Activated CD8-positive, alpha-beta T cell treated with anti-CD3 and anti-CD28 coated beads for 36 hours (primary cell): Measurements from ENCODE around the gene SLC35C1. TPM values are rescaled to one million over a fixed set of nuclear protein-coding genes. Genes with fewer than 3 reads are reported as not detected.

Source experiments
- ATAC-seq: fragments of 200-7000 bp; cut with Tn5 transposase; one replicate; pipeline ENCODE4 v1.10.0; 2021; ENCODE audit warnings: mild to moderate bottlenecking, moderate library complexity
- CTCF ChIA-PET: fragments of 350-600 bp; sonication (Branson Sonifier 250); formaldehyde crosslinking; loops from one replicate; lab custom pipeline; 2021; ENCODE audit warnings: antibody characterized with exemption; lab: Charles Lee
- POLR2A ChIA-PET: fragments of 350-600 bp; sonication (Branson Sonifier 250); formaldehyde crosslinking; loops from one replicate; lab custom pipeline; 2021; ENCODE audit warnings: antibody characterized with exemption; lab: Charles Lee
- DNase-seq: peaks from one replicate; pipeline ENCODE4 v3.0.0-alpha.2; 2020
- H3K27ac Mint-ChIP-seq: one replicate; pipeline ENCODE4 v1.8.0; 2021; ENCODE audit warnings: mild to moderate bottlenecking, mixed read lengths
- H3K27me3 Mint-ChIP-seq: one replicate; pipeline ENCODE4 v1.8.0; 2021; ENCODE audit warnings: mixed read lengths
- H3K36me3 Mint-ChIP-seq: one replicate; pipeline ENCODE4 v1.8.0; 2021; ENCODE audit warnings: low read depth, mixed read lengths
- H3K4me1 Mint-ChIP-seq: one replicate; pipeline ENCODE4 v1.8.0; 2021; ENCODE audit warnings: low read depth, mixed read lengths
- H3K4me3 Mint-ChIP-seq: one replicate; pipeline ENCODE4 v1.8.0; 2021; ENCODE audit warnings: mild to moderate bottlenecking, moderate library complexity, mixed read lengths
- H3K9me3 Mint-ChIP-seq: one replicate; pipeline ENCODE4 v1.8.0; 2021; ENCODE audit warnings: mixed read lengths
- intact Hi-C: fragments of 100-400 bp; cut with micrococcal nuclease; formaldehyde crosslinking; loops from one replicate; pipeline ENCODE4 v1.10.0; 2022
- total RNA-seq, 2 experiments: library from RNA; stranded (reverse); gene quantifications; one replicate each; pipeline ENCODE4 v1.2.3, GENCODE V29; 2021
- TF ChIP-seq, protein P1 (sequence below): fragments of 200-600 bp; IDR thresholded peaks from one replicate; pipeline ENCODE4 v1.8.0; 2022; ENCODE audit warnings: antibody characterized with exemption, mild to moderate bottlenecking

Gene SLC35C1
- total RNA-seq, 2 experiments from 2014 or later = 9.3 to 9.4 TPM

- TF ChIP-seq, protein P1, sequence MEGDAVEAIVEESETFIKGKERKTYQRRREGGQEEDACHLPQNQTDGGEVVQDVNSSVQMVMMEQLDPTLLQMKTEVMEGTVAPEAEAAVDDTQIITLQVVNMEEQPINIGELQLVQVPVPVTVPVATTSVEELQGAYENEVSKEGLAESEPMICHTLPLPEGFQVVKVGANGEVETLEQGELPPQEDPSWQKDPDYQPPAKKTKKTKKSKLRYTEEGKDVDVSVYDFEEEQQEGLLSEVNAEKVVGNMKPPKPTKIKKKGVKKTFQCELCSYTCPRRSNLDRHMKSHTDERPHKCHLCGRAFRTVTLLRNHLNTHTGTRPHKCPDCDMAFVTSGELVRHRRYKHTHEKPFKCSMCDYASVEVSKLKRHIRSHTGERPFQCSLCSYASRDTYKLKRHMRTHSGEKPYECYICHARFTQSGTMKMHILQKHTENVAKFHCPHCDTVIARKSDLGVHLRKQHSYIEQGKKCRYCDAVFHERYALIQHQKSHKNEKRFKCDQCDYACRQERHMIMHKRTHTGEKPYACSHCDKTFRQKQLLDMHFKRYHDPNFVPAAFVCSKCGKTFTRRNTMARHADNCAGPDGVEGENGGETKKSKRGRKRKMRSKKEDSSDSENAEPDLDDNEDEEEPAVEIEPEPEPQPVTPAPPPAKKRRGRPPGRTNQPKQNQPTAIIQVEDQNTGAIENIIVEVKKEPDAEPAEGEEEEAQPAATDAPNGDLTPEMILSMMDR = no peak
- intact Hi-C loops = loop anchor here (10.0 kb wide), 1 partner anchor 124 kb away; no protein-coding TSS in a partner anchor
- Mint-ChIP-seq H3K27ac (no peak overlapping the region), H3K4me1 (no peaks in the 10 kb centered on the region), H3K36me3 (no peaks in the 10 kb centered on the region), H3K4me3 (no peak overlapping the region), H3K9me3 (no peaks in the 10 kb centered on the region), H3K27me3 (peaks cover 4% of the 10 kb centered on the region)
- CTCF ChIA-PET = no interaction called here
- POLR2A ChIA-PET = no interaction called here
- ATAC-seq (no peak), DNase-seq (no peak)
These were observed 26.6 kb upstream of the SLC35C1 start for GRCh38 chr11:45778341-45778740.

- ChIA-PET CTCF (interaction anchor here (1.0 to 3.9 kb wide), 2 partner anchors 8 to 46 kb away, joined by 3 to 18 read pairs; no protein-coding TSS in a partner anchor), POLR2A (no interaction called here)
- no peaks in the 10 kb centered on the region for H3K9me3 Mint-ChIP-seq
- ATAC-seq (no peak), DNase-seq (no peak)
- H3K27ac Mint-ChIP-seq = no peak overlapping the region
- TF ChIP-seq, protein P1 = no peak
- H3K4me1 Mint-ChIP-seq = no peaks in the 10 kb centered on the region
- peaks cover 7% of the 10 kb centered on the region for H3K27me3 Mint-ChIP-seq
- intact Hi-C loops = loop anchor here (10.0 kb wide), 1 partner anchor 125 kb away; no protein-coding TSS in a partner anchor
- no peak overlapping the region for H3K4me3 Mint-ChIP-seq
- H3K36me3 Mint-ChIP-seq = no peaks in the 10 kb centered on the region
These were observed 25.3 kb upstream of the SLC35C1 start for GRCh38 chr11:45779602-45780001.

- POLR2A ChIA-PET = interaction anchor here (0.6 kb wide), 1 partner anchor 43 kb away, joined by 3 read pairs; no protein-coding TSS in a partner anchor
- ATAC-seq (no peak), DNase-seq (no peak)
- intact Hi-C loops = no loop called here
- TF ChIP-seq, protein P1 = no peak
- no peak overlapping the region for H3K4me3 Mint-ChIP-seq
- CTCF ChIA-PET = interaction anchor here (1.7 kb wide), 1 partner anchor 15 kb away, joined by 4 read pairs; no protein-coding TSS in a partner anchor
- H3K27me3 Mint-ChIP-seq = peaks cover 20% of the 10 kb centered on the region
- peaks cover 10% of the 10 kb centered on the region for H3K9me3 Mint-ChIP-seq
- H3K27ac Mint-ChIP-seq = no peak overlapping the region
- no peaks in the 10 kb centered on the region for H3K36me3 Mint-ChIP-seq
- no peaks in the 10 kb centered on the region for H3K4me1 Mint-ChIP-seq
These were observed 18.7 kb upstream of the SLC35C1 start for GRCh38 chr11:45786272-45786671.

GRCh38 chr11:45788887-45789286, 16.1 kb upstream of the SLC35C1 start:
- DNase-seq = no peak
- peaks cover 25% of the 10 kb centered on the region for H3K27me3 Mint-ChIP-seq
- intact Hi-C loops = no loop called here
- no peaks in the 10 kb centered on the region for H3K36me3 Mint-ChIP-seq
- peaks cover 10% of the 10 kb centered on the region for H3K9me3 Mint-ChIP-seq
- no peak overlapping the region for H3K4me3 Mint-ChIP-seq
- no peak overlapping the region for H3K27ac Mint-ChIP-seq
- TF ChIP-seq, protein P1 = no peak
- ChIA-PET CTCF (no interaction called here), POLR2A (interaction anchor here (0.6 kb wide), 1 partner anchor 29 kb away, joined by 3 read pairs; no protein-coding TSS in a partner anchor)
- no peaks in the 10 kb centered on the region for H3K4me1 Mint-ChIP-seq
- no peak for ATAC-seq

DNA sequence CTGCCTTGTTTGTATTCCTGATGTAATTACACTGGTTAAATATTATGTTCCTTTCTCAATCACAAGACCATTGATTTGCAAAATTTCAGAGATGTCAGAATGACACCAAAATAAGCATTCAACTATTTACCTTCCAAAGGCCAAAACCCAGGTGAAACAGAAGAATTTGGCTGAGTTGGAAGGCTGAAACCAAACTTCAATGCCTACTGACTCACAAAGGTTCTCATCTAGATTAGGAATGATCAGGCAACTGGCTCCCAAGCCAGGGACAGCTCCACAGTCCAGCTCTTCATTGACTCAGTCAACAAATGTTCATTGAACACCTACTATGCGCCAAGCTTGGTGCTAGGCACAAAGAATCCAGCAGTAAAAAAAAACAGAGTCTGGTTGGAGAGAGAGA, 13.4 kb upstream of the SLC35C1 start:
- peaks cover 14% of the 10 kb centered on the region for H3K27me3 Mint-ChIP-seq
- H3K4me1 Mint-ChIP-seq = no peaks in the 10 kb centered on the region
- DNase-seq (no peak), ATAC-seq (no peak)
- intact Hi-C loops = no loop called here
- H3K4me3 Mint-ChIP-seq = no peak overlapping the region
- CTCF ChIA-PET = interaction anchor here (1.2 kb wide), 1 partner anchor 20 kb away, joined by 5 read pairs; no protein-coding TSS in a partner anchor
- H3K9me3 Mint-ChIP-seq = peaks cover 5% of the 10 kb centered on the region
- H3K36me3 Mint-ChIP-seq = no peaks in the 10 kb centered on the region
- TF ChIP-seq, protein P1 = no peak
- H3K27ac Mint-ChIP-seq = no peak overlapping the region
- POLR2A ChIA-PET = no interaction called here
